Ishikawa (cell line): ENCODE results near the gene GPR21.

Source experiments
- CEBPB ChIP-seq: IDR thresholded peaks from 2 replicates; pipeline ENCODE4 v1.6.1; 2012
- TCF12 ChIP-seq: IDR thresholded peaks from 2 replicates; pipeline ENCODE4 v1.6.1; 2012; ENCODE audit warnings: low read depth

- TF ChIP-seq CEBPB (no peak), TCF12 (no peak)
Observed at GRCh38 chr9:123003466-123003865, 30.0 kb upstream of the GPR21 start.
